IMR-90 (cell line): ENCODE measurements around the gene SUSD1. TPM values are rescaled to one million over a fixed set of nuclear protein-coding genes. Genes with fewer than 3 reads are reported as not detected.

Experiments
- ATAC-seq: fragments of 200-7000 bp; cut with Tn5 transposase; 2 replicates; pipeline ENCODE4 v1.9.1; 2020; ENCODE audit warnings: low read depth, mild to moderate bottlenecking, moderate library complexity
- BruUV-seq: library from RNA; stranded (reverse); fragments of 400-500 nt; replicated peaks from 2 replicates; lab custom pipeline; 2021; lab: Mats Ljungman, UMichigan
- CTCF ChIA-PET: fragments of 300-600 bp; formaldehyde crosslinking; extraction: SDS; loops from one replicate; lab custom pipeline; 2021; ENCODE audit warnings: antibody characterized with exemption; lab: Yijun Ruan, JAX
- POLR2A ChIA-PET: fragments of 300-600 bp; sonication (Branson Sonifier 250); formaldehyde crosslinking; loops from one replicate; lab custom pipeline; 2022; ENCODE audit warnings: antibody characterized with exemption; ENCODE audit not compliant: unreplicated experiment; lab: Charles Lee
- DNase-seq: peaks from one replicate; pipeline ENCODE4 v3.0.0; 2013
- H2AFZ ChIP-seq: replicated peaks from 2 replicates; pipeline ENCODE3; 2013; ENCODE audit warnings: low read length, mild to moderate bottlenecking; ENCODE audit not compliant: poor library complexity
- H2AK5ac ChIP-seq: 2 replicates; pipeline ENCODE4 v1.6.1; 2013; ENCODE audit warnings: low read depth, low read length, inconsistent platforms
- H2AK9ac ChIP-seq: replicated peaks from 2 replicates; pipeline ENCODE3; 2013; ENCODE audit warnings: mild to moderate bottlenecking, low read depth, low read length, moderate library complexity; ENCODE audit not compliant: poor library complexity
- H2BK120ac ChIP-seq: 2 replicates; pipeline ENCODE4 v1.6.1; 2013; ENCODE audit warnings: low read depth, low read length, inconsistent platforms
- H2BK15ac ChIP-seq: 3 replicates; pipeline ENCODE4 v1.6.1; 2013; ENCODE audit warnings: low read depth, low read length, inconsistent platforms
- H2BK20ac ChIP-seq: 2 replicates; pipeline ENCODE4 v1.6.1; 2013; ENCODE audit warnings: low read depth, mild to moderate bottlenecking, inconsistent platforms, low read length, moderate library complexity
- H2BK5ac ChIP-seq: 2 replicates; pipeline ENCODE4 v1.6.1; 2013; ENCODE audit warnings: mild to moderate bottlenecking, low read depth, low read length, inconsistent platforms; ENCODE audit not compliant: poor library complexity, severe bottlenecking
- H3K14ac ChIP-seq: replicated peaks from 2 replicates; pipeline ENCODE4 v1.6.1; 2013; ENCODE audit warnings: low read depth, low read length, inconsistent platforms
- H3K18ac ChIP-seq: 2 replicates; pipeline ENCODE4 v1.6.1; 2013; ENCODE audit warnings: low read depth, low read length, control low read depth
- H3K23ac ChIP-seq: 2 replicates; pipeline ENCODE4 v1.6.1; 2013; ENCODE audit warnings: low read depth, low read length, inconsistent platforms
- H3K27ac ChIP-seq: 2 replicates; pipeline ENCODE4 v1.5.1; 2013; ENCODE audit warnings: mild to moderate bottlenecking, control low read depth, low read length; ENCODE audit not compliant: insufficient read depth
- H3K27me3 ChIP-seq: 2 replicates; pipeline ENCODE4 v1.6.1; 2013; ENCODE audit warnings: low read length; ENCODE audit not compliant: control insufficient read depth, insufficient read depth
- H3K36me3 ChIP-seq: 2 replicates; pipeline ENCODE4 v1.6.1; 2013; ENCODE audit warnings: low read length, mixed read lengths; ENCODE audit not compliant: control insufficient read depth, insufficient read depth
- H3K4ac ChIP-seq: 2 replicates; pipeline ENCODE4 v1.6.1; 2013; ENCODE audit warnings: low read depth, low read length, inconsistent platforms
- H3K4me1 ChIP-seq: 2 replicates; pipeline ENCODE4 v1.6.1; 2013; ENCODE audit warnings: low read length, mixed read lengths; ENCODE audit not compliant: control insufficient read depth, insufficient read depth
- H3K4me2 ChIP-seq: 2 replicates; pipeline ENCODE4 v1.6.1; 2013; ENCODE audit warnings: low read depth, mild to moderate bottlenecking, control low read depth, low read length, moderate library complexity
- H3K4me3 ChIP-seq: 2 replicates; pipeline ENCODE4 v1.5.1; 2013; ENCODE audit warnings: low read depth, mild to moderate bottlenecking, control low read depth, low read length, moderate library complexity; ENCODE audit not compliant: insufficient read depth
- H3K56ac ChIP-seq: 2 replicates; pipeline ENCODE4 v1.6.1; 2013; ENCODE audit warnings: low read length, inconsistent platforms; ENCODE audit not compliant: insufficient read depth; ENCODE audit errors: extremely low read depth
- H3K79me1 ChIP-seq, 2 experiments: 2 replicates each; pipeline ENCODE4 v1.6.1; 2013; ENCODE audit warnings: low read length in 2 of 2, inconsistent platforms in 1 of 2, low read depth in 1 of 2
- H3K9ac ChIP-seq: 2 replicates; pipeline ENCODE4 v1.6.1; 2013; ENCODE audit warnings: low read depth, low read length, control low read depth
- H3K9me1 ChIP-seq: 2 replicates; pipeline ENCODE4 v1.6.1; 2013; ENCODE audit warnings: low read length, inconsistent platforms; ENCODE audit not compliant: insufficient read depth
- H3K9me3 ChIP-seq: 2 replicates; pipeline ENCODE4 v1.6.1; 2013; ENCODE audit warnings: low read length; ENCODE audit not compliant: control insufficient read depth, insufficient read depth
- H4K20me1 ChIP-seq: 2 replicates; pipeline ENCODE4 v1.6.1; 2013; ENCODE audit warnings: low read length, inconsistent platforms; ENCODE audit not compliant: insufficient read depth
- H4K5ac ChIP-seq: 2 replicates; pipeline ENCODE4 v1.6.1; 2013; ENCODE audit warnings: mild to moderate bottlenecking, low read depth, low read length, control low read depth
- H4K8ac ChIP-seq, 2 experiments: 2 replicates each; pipeline ENCODE4 v1.6.1; 2013; ENCODE audit warnings: low read depth in 2 of 2, low read length in 2 of 2, control low read depth in 1 of 2, inconsistent platforms in 1 of 2
- H4K91ac ChIP-seq: 2 replicates; pipeline ENCODE4 v1.6.1; 2013; ENCODE audit warnings: low read depth, low read length, inconsistent platforms; ENCODE audit not compliant: insufficient read depth
- BHLHE40 ChIP-seq: fragments of 150-350 bp; IDR thresholded peaks from 2 replicates; pipeline ENCODE4 v1.6.1; 2016; ENCODE audit warnings: mild to moderate bottlenecking, low read depth, low read length
- CEBPB ChIP-seq: IDR thresholded peaks from 2 replicates; pipeline ENCODE4 v1.6.1; 2012; ENCODE audit warnings: low read depth, low read length, improper control_type of control experiment
- CHD1 ChIP-seq: IDR thresholded peaks from 2 replicates; pipeline ENCODE4 v1.6.1; 2012; ENCODE audit warnings: low read depth, low read length, improper control_type of control experiment
- ELK1 ChIP-seq: fragments of 150-350 bp; IDR thresholded peaks from 2 replicates; pipeline ENCODE4 v1.6.1; 2016; ENCODE audit warnings: low read depth, mild to moderate bottlenecking, low read length, moderate library complexity, borderline replicate concordance
- FOS ChIP-seq: fragments of 150-350 bp; IDR thresholded peaks from 2 replicates; pipeline ENCODE4 v1.6.1; 2016; ENCODE audit warnings: low read depth, low read length
- MAFK ChIP-seq: IDR thresholded peaks from 2 replicates; pipeline ENCODE4 v1.6.1; 2012; ENCODE audit warnings: low read depth, low read length, improper control_type of control experiment
- MAZ ChIP-seq: IDR thresholded peaks from 2 replicates; pipeline ENCODE4 v1.6.1; 2012; ENCODE audit warnings: low read depth, mild to moderate bottlenecking, low read length, improper control_type of control experiment, moderate library complexity, borderline replicate concordance
- MXI1 ChIP-seq: IDR thresholded peaks from 2 replicates; pipeline ENCODE4 v1.6.1; 2012; ENCODE audit warnings: low read depth, mild to moderate bottlenecking, low read length, moderate library complexity, borderline replicate concordance
- NFE2L2 ChIP-seq: fragments of 150-350 bp; IDR thresholded peaks from 2 replicates; pipeline ENCODE4 v1.6.1; 2016; ENCODE audit warnings: low read depth, mild to moderate bottlenecking, low read length
- POLR2A ChIP-seq: IDR thresholded peaks from 2 replicates; pipeline ENCODE4 v1.6.1; 2012; ENCODE audit warnings: mild to moderate bottlenecking, low read depth, low read length
- RAD21 ChIP-seq: IDR thresholded peaks from 2 replicates; pipeline ENCODE4 v1.6.1; 2012; ENCODE audit warnings: low read length, improper control_type of control experiment
- RCOR1 ChIP-seq: IDR thresholded peaks from 2 replicates; pipeline ENCODE4 v1.6.1; 2012; ENCODE audit warnings: mild to moderate bottlenecking, low read length, improper control_type of control experiment; ENCODE audit not compliant: insufficient replicate concordance
- SMC3 ChIP-seq: fragments of 150-350 bp; IDR thresholded peaks from 2 replicates; pipeline ENCODE4 v1.6.1; 2016; ENCODE audit warnings: low read depth, mild to moderate bottlenecking, antibody characterized with exemption, low read length, moderate library complexity
- WGBS, 2 experiments: methylation state at CpG; one replicate each; pipeline versions ENCODE4 v1.1.5 to v1.1.7; 2013; ENCODE audit warnings: missing lambda C conversion rate in 2 of 2; ENCODE audit not compliant: insufficient read length in 1 of 2; ENCODE audit errors: extremely low coverage in 2 of 2; 5-methylcytosine and 5-hydroxymethylcytosine counted together
- dilution Hi-C: fragments of 300-500 bp; cut with HindIII; formaldehyde crosslinking; loops from one replicate; pipeline ENCODE4 v1.14.3; 2018; ENCODE audit warnings: low sequenced_read_pairs; ENCODE audit not compliant: unreplicated experiment
- in situ Hi-C: fragments of 300-500 bp; cut with MboI; formaldehyde crosslinking; loops from 3 replicates; pipeline ENCODE4 v1.14.3; 2019; ENCODE audit warnings: low sequenced_read_pairs, inconsistent platforms, mixed read lengths
- intact Hi-C: fragments of 100-400 bp; cut with micrococcal nuclease; formaldehyde crosslinking; loops from 2 replicates; pipeline ENCODE4 v1.10.0; 2022
- polyA plus RNA-seq, 3 experiments: library from polyadenylated mRNA; depleted of rRNA; stranded (reverse); fragments of >200 nt; gene quantifications; 2 replicates each; pipeline ENCODE4 v1.2.3, GENCODE V29; 2012; ENCODE audit warnings: low replicate concordance in 1 of 3
- total RNA-seq: library from RNA; depleted of rRNA; stranded (reverse); fragments of >200 nt; gene quantifications from 2 replicates; pipeline ENCODE4 v1.2.3, GENCODE V29; 2012
- TF ChIP-seq, protein P1 (sequence below): conservative IDR thresholded peaks from 2 replicates; pipeline ENCODE4 v1.5.1; 2012; ENCODE audit warnings: mild to moderate bottlenecking, low read depth, low read length, improper control_type of control experiment

Gene SUSD1
- total and polyA plus RNA-seq, 2 of the 4 experiments (the other 2 are of a cell fraction), result 4.0 to 4.7 TPM

GRCh38 chr9:112198646-112199045, 23.5 kb upstream of the SUSD1 start:
- no peak overlapping the region for H2AFZ ChIP-seq
- DNase-seq (no peak), ATAC-seq (no peak)
- H2BK15ac ChIP-seq, result no peak overlapping the region
- H3K79me1 ChIP-seq, result 0 out of 4 replicates have a peak, but pooled peaks cover 0 to 4% of the 10 kb centered on the region in 2 experiments
- TF ChIP-seq RCOR1 (no peak), SMC3 (no peak), NFE2L2 (no peak), BHLHE40 (no peak), MAFK (no peak), RAD21 (no peak), ELK1 (no peak), MAZ (no peak), CHD1 (no peak), FOS (no peak), POLR2A (no peak), CEBPB (no peak), MXI1 (no peak)
- TF ChIP-seq, protein P1, sequence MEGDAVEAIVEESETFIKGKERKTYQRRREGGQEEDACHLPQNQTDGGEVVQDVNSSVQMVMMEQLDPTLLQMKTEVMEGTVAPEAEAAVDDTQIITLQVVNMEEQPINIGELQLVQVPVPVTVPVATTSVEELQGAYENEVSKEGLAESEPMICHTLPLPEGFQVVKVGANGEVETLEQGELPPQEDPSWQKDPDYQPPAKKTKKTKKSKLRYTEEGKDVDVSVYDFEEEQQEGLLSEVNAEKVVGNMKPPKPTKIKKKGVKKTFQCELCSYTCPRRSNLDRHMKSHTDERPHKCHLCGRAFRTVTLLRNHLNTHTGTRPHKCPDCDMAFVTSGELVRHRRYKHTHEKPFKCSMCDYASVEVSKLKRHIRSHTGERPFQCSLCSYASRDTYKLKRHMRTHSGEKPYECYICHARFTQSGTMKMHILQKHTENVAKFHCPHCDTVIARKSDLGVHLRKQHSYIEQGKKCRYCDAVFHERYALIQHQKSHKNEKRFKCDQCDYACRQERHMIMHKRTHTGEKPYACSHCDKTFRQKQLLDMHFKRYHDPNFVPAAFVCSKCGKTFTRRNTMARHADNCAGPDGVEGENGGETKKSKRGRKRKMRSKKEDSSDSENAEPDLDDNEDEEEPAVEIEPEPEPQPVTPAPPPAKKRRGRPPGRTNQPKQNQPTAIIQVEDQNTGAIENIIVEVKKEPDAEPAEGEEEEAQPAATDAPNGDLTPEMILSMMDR, result no peak
- dilution Hi-C loops (no loop called here), in situ Hi-C loops (no loop called here), intact Hi-C loops (no loop called here)
- WGBS, 2 experiments, result no CpG with 5 or more reads among the region's 4 CpGs
- no peak overlapping the region for H3K4ac ChIP-seq
- no peak overlapping the region for H4K8ac ChIP-seq
- no peak overlapping the region for H3K14ac ChIP-seq
- H3K27ac ChIP-seq, result no peak overlapping the region
- no peak overlapping the region for H3K56ac ChIP-seq
- H3K36me3 ChIP-seq, result no peaks in the 10 kb centered on the region; the same call in 1 of the 2 replicates
- POLR2A ChIA-PET, result no interaction called here
- no peak overlapping the region for H4K5ac ChIP-seq
- H2BK5ac ChIP-seq, result no peak overlapping the region
- H2BK20ac ChIP-seq, result no peak overlapping the region
- no peak overlapping the region for H3K18ac ChIP-seq
- no peak overlapping the region for H2AK9ac ChIP-seq
- H3K23ac ChIP-seq, result no peak overlapping the region
- H4K20me1 ChIP-seq, result no peaks in the 10 kb centered on the region
- no peak overlapping the region for H3K4me3 ChIP-seq
- H4K91ac ChIP-seq, result no peak overlapping the region
- BruUV-seq, result no TSS peak
- no peak overlapping the region for H3K9ac ChIP-seq
- no peaks in the 10 kb centered on the region for H3K9me3 ChIP-seq
- H2BK120ac ChIP-seq, result no peak overlapping the region
- CTCF ChIA-PET, result no interaction called here
- no peak overlapping the region for H3K4me2 ChIP-seq
- no peaks in the 10 kb centered on the region for H3K27me3 ChIP-seq
- peak overlapping the region; percentile 66; the same call in 1 of the 2 replicates for H2AK5ac ChIP-seq
- peaks cover 6% of the 10 kb centered on the region for H3K4me1 ChIP-seq
- no peaks in the 10 kb centered on the region; the same call in 1 of the 2 replicates for H3K9me1 ChIP-seq
